Sigmoid colon (tissue), 4 donors: ENCODE results near the gene PCDHGA1.

Experiments
- EP300 ChIP-seq, 4 donors: sonication (generic); formaldehyde crosslinking; IDR thresholded peaks; one replicate each; pipeline ENCODE4 v1.6.1; 2017; ENCODE audit warnings: antibody characterized with exemption in 4 of 4
- POLR2A ChIP-seq, 2 donors: fragments of 450-650 bp; IDR thresholded peaks; one replicate each; pipeline ENCODE4 v1.6.1; 2016; ENCODE audit warnings: antibody characterized with exemption in 2 of 2, mild to moderate bottlenecking in 2 of 2, moderate library complexity in 2 of 2
- POLR2AphosphoS5 ChIP-seq, 4 donors: sonication (generic); formaldehyde crosslinking; IDR thresholded peaks; one replicate each; pipeline ENCODE4 v1.6.1; 2017; ENCODE audit warnings: antibody characterized with exemption in 4 of 4
- TF ChIP-seq, protein P1 (sequence below), 4 experiments: fragments of 450-650 bp in 3 of 4; fragments of 200-600 bp in 1 of 4; IDR thresholded peaks; one replicate each; pipeline ENCODE4 v1.5.1; 2016 to 2019; ENCODE audit warnings: antibody characterized with exemption in 4 of 4, mild to moderate bottlenecking in 3 of 4, moderate library complexity in 2 of 4

DNA sequence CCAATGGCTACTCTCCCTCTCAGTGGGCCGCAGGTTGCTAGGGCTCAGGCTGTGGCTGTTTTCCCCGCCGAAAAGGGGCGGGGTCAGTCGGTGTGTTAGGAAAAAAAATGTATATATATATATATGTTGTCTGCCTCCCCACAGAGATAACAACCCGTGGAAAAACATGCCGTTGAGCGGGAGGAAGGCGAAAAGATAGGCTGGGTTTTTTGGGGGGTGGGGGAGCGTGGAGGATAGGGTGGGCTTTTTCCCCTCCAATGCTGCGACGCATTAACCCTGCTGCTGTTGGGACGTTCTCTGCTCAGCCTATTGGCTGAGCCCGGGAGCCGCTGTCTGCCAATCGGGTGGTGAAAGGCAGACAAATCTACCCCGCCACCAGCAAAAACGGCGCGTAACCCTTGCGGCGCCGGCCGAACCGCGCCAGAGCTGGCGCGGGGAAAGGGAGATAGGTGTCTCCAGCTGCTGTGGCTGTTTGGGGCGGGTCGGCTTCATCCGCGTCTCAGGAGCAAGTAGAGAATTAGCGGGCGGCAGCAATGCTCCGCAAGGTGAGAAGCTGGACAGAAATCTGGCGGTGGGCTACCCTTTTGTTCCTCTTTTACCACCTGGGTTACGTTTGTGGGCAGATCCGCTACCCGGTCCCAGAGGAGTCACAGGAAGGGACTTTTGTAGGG is 154.5 kb downstream of the PCDHGA1 start, which contains the start of gene PCDHGC4:
- TF ChIP-seq, protein P1, sequence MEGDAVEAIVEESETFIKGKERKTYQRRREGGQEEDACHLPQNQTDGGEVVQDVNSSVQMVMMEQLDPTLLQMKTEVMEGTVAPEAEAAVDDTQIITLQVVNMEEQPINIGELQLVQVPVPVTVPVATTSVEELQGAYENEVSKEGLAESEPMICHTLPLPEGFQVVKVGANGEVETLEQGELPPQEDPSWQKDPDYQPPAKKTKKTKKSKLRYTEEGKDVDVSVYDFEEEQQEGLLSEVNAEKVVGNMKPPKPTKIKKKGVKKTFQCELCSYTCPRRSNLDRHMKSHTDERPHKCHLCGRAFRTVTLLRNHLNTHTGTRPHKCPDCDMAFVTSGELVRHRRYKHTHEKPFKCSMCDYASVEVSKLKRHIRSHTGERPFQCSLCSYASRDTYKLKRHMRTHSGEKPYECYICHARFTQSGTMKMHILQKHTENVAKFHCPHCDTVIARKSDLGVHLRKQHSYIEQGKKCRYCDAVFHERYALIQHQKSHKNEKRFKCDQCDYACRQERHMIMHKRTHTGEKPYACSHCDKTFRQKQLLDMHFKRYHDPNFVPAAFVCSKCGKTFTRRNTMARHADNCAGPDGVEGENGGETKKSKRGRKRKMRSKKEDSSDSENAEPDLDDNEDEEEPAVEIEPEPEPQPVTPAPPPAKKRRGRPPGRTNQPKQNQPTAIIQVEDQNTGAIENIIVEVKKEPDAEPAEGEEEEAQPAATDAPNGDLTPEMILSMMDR (IDR thresholded peaks at IDR 0.05) = no peak
- TF ChIP-seq EP300 (IDR thresholded peaks at IDR 0.05) = no peak
- TF ChIP-seq POLR2A (IDR thresholded peaks at IDR 0.05) = no peak
- no peak for TF ChIP-seq POLR2AphosphoS5 (IDR thresholded peaks at IDR 0.05)
